HCT116 (cell line): Measurements from ENCODE around the gene HOGA1. TPM values are rescaled to one million over a fixed set of nuclear protein-coding genes. Genes with fewer than 3 reads are reported as not detected.

Experiments used
- ATAC-seq: fragments of 200-7000 bp; cut with Tn5 transposase; 2 replicates; pipeline ENCODE4 v1.9.1; 2020; ENCODE audit warnings: mild to moderate bottlenecking, moderate library complexity
- BruUV-seq: library from RNA; stranded (reverse); fragments of 400-500 nt; replicated peaks from 2 replicates; lab custom pipeline; 2021; lab: Mats Ljungman, UMichigan
- CTCF ChIA-PET: fragments of 300-600 bp; sonication (Branson Sonifier 250); formaldehyde crosslinking; loops from one replicate; lab custom pipeline; 2021; ENCODE audit warnings: antibody characterized with exemption; lab: Charles Lee
- POLR2A ChIA-PET: fragments of 300-600, 350-600 bp; sonication (Branson Sonifier 250); formaldehyde crosslinking; loops from one replicate; lab custom pipeline; 2021; ENCODE audit warnings: antibody characterized with exemption; lab: Charles Lee
- RAD21 ChIA-PET, 2 experiments: fragments of 300-600 bp; sonication (Branson Sonifier 250); formaldehyde crosslinking; loops; one replicate each; lab custom pipeline; 2023; ENCODE audit warnings: low total read pairs in 2 of 2; ENCODE audit not compliant: uncharacterized antibody in 2 of 2, unreplicated experiment in 2 of 2, low non-redundant PET in 1 of 2; lab: Charles Lee
- DNase-seq: peaks from one replicate; pipeline ENCODE4 v3.0.0-alpha.2; 2010; ENCODE audit warnings: low read depth, low spot score
- H2AFZ ChIP-seq: fragments of 200-600 bp; shearing (Covaris generic), sonication (generic); 2 replicates; pipeline ENCODE4 v1.6.1; 2017; ENCODE audit warnings: low read depth, mixed run types, mixed read lengths, antibody characterized with exemption, low read length; ENCODE audit not compliant: poor library complexity, severe bottlenecking
- H3K27ac ChIP-seq: 2 replicates; pipeline ENCODE4 v1.5.1; 2012; ENCODE audit warnings: low read depth, low read length
- H3K27me3 ChIP-seq: fragments of 200-600 bp; sonication (generic); 2 replicates; pipeline ENCODE4 v1.6.1; 2016; ENCODE audit warnings: mixed run types, low read length, mixed read lengths; ENCODE audit not compliant: insufficient read depth
- H3K36me3 ChIP-seq, 2 experiments: fragments of 200-500 bp in 1 of 2; fragments of 200-600 bp in 1 of 2; sonication (Bioruptor generic) in 1 of 2; sonication (generic) in 1 of 2; 2 replicates each; pipeline versions ENCODE4 v1.5.1 to v1.6.1; 2014 to 2016; ENCODE audit warnings: low read length in 2 of 2, inconsistent platforms in 1 of 2, mixed read lengths in 1 of 2, mixed run types in 1 of 2; ENCODE audit not compliant: insufficient read depth in 2 of 2, control insufficient read depth in 1 of 2
- H3K4me1 ChIP-seq, 2 experiments: fragments of 200-600 bp in 1 of 2; sonication (generic) in 1 of 2; 2 replicates each; pipeline versions ENCODE4 v1.5.1 to v1.6.1; 2012 to 2017; ENCODE audit warnings: low read length in 2 of 2, inconsistent platforms in 1 of 2, mild to moderate bottlenecking in 1 of 2, mixed read lengths in 1 of 2, mixed run types in 1 of 2, moderate library complexity in 1 of 2; ENCODE audit not compliant: insufficient read depth in 2 of 2, control insufficient read depth in 1 of 2
- H3K4me2 ChIP-seq: fragments of 200-600 bp; sonication (generic); 2 replicates; pipeline ENCODE4 v1.6.1; 2017; ENCODE audit warnings: mixed run types, low read length, mixed read lengths
- H3K4me3 ChIP-seq, 2 experiments: fragments of 200-600 bp in 1 of 2; sonication (generic) in 1 of 2; replicated peaks in 1 of 2; 2 replicates each; pipeline ENCODE4 v1.5.1; 2011 to 2016; ENCODE audit warnings: low read length in 2 of 2, control low read depth in 1 of 2, low read depth in 1 of 2, mild to moderate bottlenecking in 1 of 2, mixed read lengths in 1 of 2, mixed run types in 1 of 2
- H3K79me2 ChIP-seq: fragments of 200-600 bp; sonication (generic); 2 replicates; pipeline ENCODE4 v1.6.1; 2017; ENCODE audit warnings: mild to moderate bottlenecking, mixed run types, low read length, moderate library complexity, mixed read lengths; ENCODE audit not compliant: insufficient read depth
- H3K9ac ChIP-seq: fragments of 200-600 bp; sonication (generic); 2 replicates; pipeline ENCODE4 v1.6.1; 2016; ENCODE audit warnings: low read length, mixed read lengths
- H3K9me2 ChIP-seq: fragments of 200-600 bp; sonication (generic), shearing (Covaris generic); 2 replicates; pipeline ENCODE4 v1.6.1; 2017; ENCODE audit warnings: mixed run types, mild to moderate bottlenecking, moderate library complexity; ENCODE audit not compliant: insufficient read depth
- H3K9me3 ChIP-seq, 2 experiments: fragments of 200-500 bp in 1 of 2; fragments of 200-600 bp in 1 of 2; sonication (Bioruptor generic) in 1 of 2; sonication (generic) in 1 of 2; 2 replicates each; pipeline ENCODE4 v1.6.1; 2014 to 2017; ENCODE audit warnings: low read length in 2 of 2, mixed read lengths in 2 of 2, inconsistent platforms in 1 of 2, low read depth in 1 of 2, mild to moderate bottlenecking in 1 of 2, mixed run types in 1 of 2, moderate library complexity in 1 of 2; ENCODE audit not compliant: control insufficient read depth in 1 of 2, insufficient read depth in 1 of 2
- H4K20me1 ChIP-seq: fragments of 200-600 bp; sonication (generic), shearing (Covaris generic); 2 replicates; pipeline ENCODE4 v1.6.1; 2017; ENCODE audit warnings: mixed run types, mild to moderate bottlenecking, moderate library complexity; ENCODE audit not compliant: insufficient read depth
- EZH2 ChIP-seq: fragments of 200-600 bp; sonication (generic); IDR thresholded peaks from 2 replicates; pipeline ENCODE4 v1.6.1; 2017; ENCODE audit warnings: antibody characterized with exemption, mixed run types
- FOSL1 ChIP-seq: IDR thresholded peaks from 2 replicates; pipeline ENCODE4 v1.6.1; 2012; ENCODE audit warnings: low read depth
- RAD21 ChIP-seq: IDR thresholded peaks from 2 replicates; pipeline ENCODE4 v1.6.1; 2012; ENCODE audit warnings: low read depth, mild to moderate bottlenecking
- TCF7L2 ChIP-seq: IDR thresholded peaks from 2 replicates; pipeline ENCODE4 v1.7.0; 2011; ENCODE audit warnings: borderline replicate concordance, inconsistent platforms; ENCODE audit not compliant: insufficient read depth, insufficient read length; ENCODE audit errors: extremely low read depth
- ZBTB33 ChIP-seq: IDR thresholded peaks from 2 replicates; pipeline ENCODE4 v1.6.1; 2011; ENCODE audit warnings: mild to moderate bottlenecking, low read length, moderate library complexity; ENCODE audit not compliant: insufficient replicate concordance; ENCODE audit errors: extremely low read depth
- ZFX ChIP-seq: fragments of 450-650 bp; IDR thresholded peaks from 2 replicates; pipeline ENCODE4 v1.6.1; 2017
- ZNF274 ChIP-seq: fragments of 200-500 bp; sonication (Bioruptor generic); IDR thresholded peaks from 2 replicates; pipeline ENCODE4 v1.6.1; 2014; ENCODE audit warnings: mild to moderate bottlenecking, low read depth, low read length, inconsistent platforms
- intact Hi-C: fragments of 100-400 bp; cut with micrococcal nuclease; formaldehyde crosslinking; loops from 2 replicates; pipeline ENCODE4 v1.10.0; 2022
- total RNA-seq: library from RNA; stranded (reverse); gene quantifications from one replicate; pipeline ENCODE4 v1.2.1, GENCODE V29; 2021; ENCODE audit not compliant: unreplicated experiment

Gene HOGA1
- total RNA-seq, 1 experiment from 2014 or later, result 1.6 TPM

GRCh38 chr10:97656777-97657176 is 72.6 kb downstream of the HOGA1 start:
- no TSS peak for BruUV-seq
- Histone ChIP-seq H3K27ac (no peak overlapping the region), H3K9me2 (no peaks in the 10 kb centered on the region), H4K20me1 (no peaks in the 10 kb centered on the region), H3K27me3 (no peaks in the 10 kb centered on the region), H3K9ac (no peak overlapping the region), H3K4me2 (no peak overlapping the region), H3K4me3 (no peak overlapping the region), H3K4me1 (peaks cover 5 to 9% of the 10 kb centered on the region in 2 experiments), H3K79me2 (no peaks in the 10 kb centered on the region), H2AFZ (no peak overlapping the region), H3K36me3 (peaks cover 17 to 33% of the 10 kb centered on the region in 2 experiments), H3K9me3 (no peaks in the 10 kb centered on the region)
- POLR2A ChIA-PET, result no interaction called here
- CTCF ChIA-PET, result no interaction called here
- DNase-seq, result no peak
- ATAC-seq, result no peak
- intact Hi-C loops, result no loop called here
- RAD21 ChIA-PET, result no interaction called here
- TF ChIP-seq ZFX (no peak), RAD21 (no peak)
- TF ChIP-seq, all 23 proteins: peak for 0

- peaks cover 18 to 42% of the 10 kb centered on the region in 2 experiments for H3K36me3 ChIP-seq
Observed at GRCh38 chr10:97659589-97659988, 75.4 kb downstream of the HOGA1 start.

More at GRCh38 chr10:97659589-97659988, 75.4 kb downstream of the HOGA1 start:
- Histone ChIP-seq H3K4me2 (no peak overlapping the region), H2AFZ (no peak overlapping the region), H3K9me2 (no peaks in the 10 kb centered on the region), H3K9me3 (no peaks in the 10 kb centered on the region), H3K27ac (no peak overlapping the region), H3K9ac (no peak overlapping the region), H3K27me3 (no peaks in the 10 kb centered on the region), H3K4me1 (no peaks in the 10 kb centered on the region), H3K79me2 (no peaks in the 10 kb centered on the region), H4K20me1 (no peaks in the 10 kb centered on the region), H3K4me3 (no peak overlapping the region)
- RAD21 ChIA-PET, result no interaction called here
- ATAC-seq (no peak), DNase-seq (no peak)
- TF ChIP-seq ZBTB33 (no peak), FOSL1 (no peak), TCF7L2 (no peak), EZH2 (no peak), ZNF274 (no peak)
- CTCF ChIA-PET, result no interaction called here
- POLR2A ChIA-PET, result interaction anchor here (0.6 kb wide), 1 partner anchor 237 kb away, joined by 3 read pairs; no protein-coding TSS in a partner anchor
- no TSS peak for BruUV-seq
- intact Hi-C loops, result no loop called here

Other genes with a start within 250 kb of the HOGA1 start
- 10.7 TPM for gene FRAT2, start 249.7 kb upstream of the HOGA1 start, total RNA-seq
- gene RRP12, start 183.0 kb upstream of the HOGA1 start, total RNA-seq, result 67.0 TPM
- 497 TPM for gene PGAM1, start 158.2 kb upstream of the HOGA1 start, total RNA-seq
- gene EXOSC1, start 138.4 kb upstream of the HOGA1 start, total RNA-seq, result 38.9 TPM
- gene ZDHHC16, start 138.2 kb upstream of the HOGA1 start, total RNA-seq, result 34.0 TPM
- 101 TPM for gene MMS19, start 86.0 kb upstream of the HOGA1 start, total RNA-seq
- 12.8 TPM for gene UBTD1, start 85.5 kb upstream of the HOGA1 start, total RNA-seq
- 0.15 TPM for gene ANKRD2, start 11.6 kb upstream of the HOGA1 start, total RNA-seq
- gene C10orf62, start 5.3 kb downstream of the HOGA1 start, total RNA-seq, result 0.32 TPM
- 8.0 TPM for gene MORN4, start 49.1 kb downstream of the HOGA1 start, total RNA-seq
- 20.0 TPM for gene PI4K2A, start 56.3 kb downstream of the HOGA1 start, total RNA-seq
- gene AVPI1, start 102.9 kb downstream of the HOGA1 start, total RNA-seq, result 26.7 TPM
- 36.1 TPM for gene MARVELD1, start 129.3 kb downstream of the HOGA1 start, total RNA-seq
- 28.4 TPM for gene ZFYVE27, start 152.7 kb downstream of the HOGA1 start, total RNA-seq
- gene SFRP5, start 187.6 kb downstream of the HOGA1 start, total RNA-seq, result not detected